GM10248 (cell line): Measurements from ENCODE around the gene FARS2.

Source experiments
- CTCF ChIA-PET: fragments of 300-600 bp; sonication (Branson Sonifier 250); formaldehyde crosslinking; extraction: SDS; loops from one replicate; lab custom pipeline; 2021; ENCODE audit warnings: antibody characterized with exemption; lab: Yijun Ruan, JAX
- POLR2A ChIA-PET: fragments of 350-650 bp; sonication (Branson Sonifier 250); formaldehyde crosslinking; extraction: SDS; loops from one replicate; lab custom pipeline; 2020; ENCODE audit warnings: antibody characterized with exemption; lab: Yijun Ruan, JAX
- DNase-seq: peaks from one replicate; pipeline ENCODE4 v3.0.0; 2012; ENCODE audit errors: extremely low spot score
- CTCF ChIP-seq: IDR thresholded peaks from 2 replicates; pipeline ENCODE4 v1.5.1; 2012; ENCODE audit warnings: mild to moderate bottlenecking, low read depth; ENCODE audit errors: extremely low read depth, missing control alignments, control extremely low read depth

Gene FARS2

GRCh38 chr6:5765141-5765760 lies 503.9 kb downstream of the FARS2 start:
- ChIA-PET POLR2A (no interaction called here), CTCF (interaction anchor here (1.5 kb wide), 1 partner anchor 16 kb away, joined by 4 read pairs; no protein-coding TSS in a partner anchor)
- no peak for DNase-seq
- TF ChIP-seq CTCF, result no peak

GRCh38 chr6:5766260-5766659 lies 504.9 kb downstream of the FARS2 start:
- ChIA-PET POLR2A (no interaction called here), CTCF (no interaction called here)
- TF ChIP-seq CTCF, result peak; percentile 6
- no peak for DNase-seq

- no peak for TF ChIP-seq CTCF
- ChIA-PET CTCF (no interaction called here), POLR2A (no interaction called here)
- no peak for DNase-seq
Observed at GRCh38 chr6:5767471-5767870, 506.2 kb downstream of the FARS2 start.

- DNase-seq, result no peak
- TF ChIP-seq CTCF, result no peak
- ChIA-PET CTCF (no interaction called here), POLR2A (no interaction called here)
Observed at GRCh38 chr6:5771211-5771610, 509.9 kb downstream of the FARS2 start.

GRCh38 chr6:5771759-5772390 lies 510.6 kb downstream of the FARS2 start:
- CTCF ChIA-PET, result no interaction called here
- TF ChIP-seq CTCF, result no peak
- no peak for DNase-seq
- POLR2A ChIA-PET, result no interaction called here

GRCh38 chr6:5772408-5773120 lies 511.3 kb downstream of the FARS2 start:
- no peak for DNase-seq
- ChIA-PET CTCF (no interaction called here), POLR2A (no interaction called here)
- no peak for TF ChIP-seq CTCF
